Urinary bladder (tissue), 4 donors: ENCODE results near the gene RASSF3. TPM values are rescaled to one million over a fixed set of nuclear protein-coding genes. Genes with fewer than 3 reads are reported as not detected.

ENCODE experiments used
- DNase-seq: peaks from one replicate; pipeline ENCODE4 v3.0.0-alpha.2; 2015; ENCODE audit errors: extremely low spot score
- H3K27ac ChIP-seq: one replicate; pipeline ENCODE4 v1.5.1; 2013; ENCODE audit warnings: low read depth, mild to moderate bottlenecking, moderate library complexity
- H3K36me3 ChIP-seq: one replicate; pipeline ENCODE4 v1.6.1; 2013; ENCODE audit warnings: mild to moderate bottlenecking, moderate library complexity; ENCODE audit not compliant: insufficient read depth
- H3K4me1 ChIP-seq: one replicate; pipeline ENCODE4 v1.6.1; 2013; ENCODE audit warnings: mild to moderate bottlenecking, moderate library complexity; ENCODE audit not compliant: insufficient read depth
- H3K4me3 ChIP-seq: one replicate; pipeline ENCODE4 v1.5.1; 2013; ENCODE audit warnings: low read depth, low read length
- WGBS: extraction: QIAGEN DNeasy Blood & Tissue Kit; methylation state at CpG from one replicate; pipeline ENCODE4 v1.1.7; 2013; 5-methylcytosine and 5-hydroxymethylcytosine counted together
- polyA plus RNA-seq: library from polyadenylated mRNA; stranded (reverse); fragments of 200-250 nt; gene quantifications from one replicate; pipeline ENCODE4 v1.2.3, GENCODE V29; 2013
- total RNA-seq: library from RNA; depleted of rRNA; stranded (reverse); fragments of >200 nt; gene quantifications from one replicate; pipeline ENCODE4 v1.2.3, GENCODE V29; 2014
- donor health status: healthy with polysubstance abuse.
- donor health status: healthy.

The RASSF3 gene
- total and polyA plus RNA-seq, 2 donors = 50.4 to 112 TPM

GRCh38 chr12:64707926-64708325 is 97.6 kb downstream of the RASSF3 start:
- no peak for DNase-seq
- Histone ChIP-seq H3K4me3 (no peak overlapping the region), H3K36me3 (no peaks in the 10 kb centered on the region), H3K27ac (no peak overlapping the region), H3K4me1 (no peaks in the 10 kb centered on the region)
- 93% methylated on average over 2 of the region's 2 CpGs for WGBS

- no peaks in the 10 kb centered on the region for H3K36me3 ChIP-seq
- WGBS = over 99% methylated on average over 2 of the region's 2 CpGs
- DNase-seq = no peak
These were observed 99.1 kb downstream of the RASSF3 start for GRCh38 chr12:64709429-64709828.

DNA sequence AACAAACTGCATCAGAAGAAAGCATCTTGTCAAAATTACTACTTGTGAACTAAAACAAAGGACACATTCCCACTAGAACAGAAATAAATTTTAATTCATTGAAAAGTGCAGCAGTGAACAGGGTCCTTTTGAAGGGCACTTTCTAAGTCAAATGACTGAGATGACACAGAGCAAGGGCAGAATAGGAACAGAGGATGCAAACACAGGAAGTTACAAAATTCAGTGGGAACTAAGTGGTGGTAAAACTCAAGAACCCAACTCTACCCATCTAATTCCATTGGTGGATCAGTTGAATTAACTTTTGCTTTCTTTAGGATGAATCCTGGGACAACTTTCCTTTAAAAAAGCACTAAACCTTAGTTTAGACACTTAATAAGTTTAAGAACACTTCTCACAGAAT is 103.1 kb downstream of the RASSF3 start:
- Histone ChIP-seq H3K4me1 (no peaks in the 10 kb centered on the region), H3K4me3 (no peak overlapping the region), H3K27ac (no peak overlapping the region), H3K36me3 (peaks cover 6% of the 10 kb centered on the region)
- DNase-seq = no peak

More at GRCh38 chr12:64709429-64709828, 99.1 kb downstream of the RASSF3 start:
- H3K4me1 ChIP-seq = no peaks in the 10 kb centered on the region
- no peak overlapping the region for H3K27ac ChIP-seq
- no peak overlapping the region for H3K4me3 ChIP-seq

DNA sequence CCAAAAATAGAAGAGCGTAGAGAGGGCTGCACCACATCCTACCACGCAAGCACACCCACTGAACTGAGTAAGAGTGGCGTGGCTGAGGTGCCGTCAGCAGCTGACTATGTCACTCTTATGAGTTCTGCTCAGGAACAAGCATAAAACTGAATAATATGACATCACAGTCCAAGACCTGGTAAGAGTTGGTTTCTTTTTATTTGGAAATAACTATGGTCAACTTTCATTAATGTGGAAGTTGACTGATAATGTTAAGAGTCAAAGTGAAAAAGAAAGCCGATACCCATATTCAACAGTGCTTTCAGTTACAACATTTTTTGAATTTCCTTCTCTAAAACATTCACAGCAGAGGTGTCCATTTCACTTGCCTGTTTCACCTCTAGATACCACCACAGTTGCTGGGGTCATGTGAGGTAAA is 104.3 kb downstream of the RASSF3 start:
- 92% methylated on average over 5 of the region's 5 CpGs for WGBS
- Histone ChIP-seq H3K27ac (no peak overlapping the region), H3K4me3 (no peak overlapping the region), H3K36me3 (peaks cover 6% of the 10 kb centered on the region), H3K4me1 (no peaks in the 10 kb centered on the region)
- no peak for DNase-seq

DNA sequence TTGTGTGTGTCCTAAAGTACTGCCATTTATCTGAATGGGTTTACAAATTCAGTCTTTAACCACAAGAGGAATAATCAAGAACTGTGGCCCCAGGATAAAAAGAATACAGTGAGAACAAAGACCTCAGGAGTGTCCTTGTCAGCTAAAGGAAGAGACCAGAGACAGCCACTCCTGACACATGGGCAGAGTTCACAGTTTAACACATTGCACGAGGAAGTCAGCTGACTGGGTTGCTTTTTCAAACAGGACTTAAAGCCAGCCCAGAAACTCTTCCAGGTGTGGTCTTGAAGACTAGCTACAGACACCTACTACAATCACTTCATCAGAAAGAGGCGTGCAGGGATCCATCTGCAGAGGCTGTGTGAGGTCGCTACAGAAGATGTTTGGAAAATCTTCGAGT is 106.1 kb downstream of the RASSF3 start:
- H3K27ac ChIP-seq = no peak overlapping the region
- WGBS = 90% methylated on average over 4 of the region's 4 CpGs
- no peak for DNase-seq
- no peak overlapping the region for H3K4me3 ChIP-seq
- no peaks in the 10 kb centered on the region for H3K4me1 ChIP-seq
- peaks cover 8% of the 10 kb centered on the region for H3K36me3 ChIP-seq

GRCh38 chr12:64716839-64717455 is 106.7 kb downstream of the RASSF3 start:
- 91% methylated on average over 6 of the region's 6 CpGs for WGBS
- H3K36me3 ChIP-seq = peaks cover 12% of the 10 kb centered on the region

GRCh38 chr12:64718649-64719048 is 108.4 kb downstream of the RASSF3 start:
- Histone ChIP-seq H3K27ac (no peak overlapping the region), H3K4me1 (no peaks in the 10 kb centered on the region), H3K36me3 (peaks cover 13% of the 10 kb centered on the region), H3K4me3 (no peak overlapping the region)
- DNase-seq = no peak
- WGBS = 78% methylated on average over 1 of the region's 1 CpG

More at GRCh38 chr12:64716839-64717455, 106.7 kb downstream of the RASSF3 start:
- Histone ChIP-seq H3K4me3 (no peak overlapping the region), H3K4me1 (no peaks in the 10 kb centered on the region), H3K27ac (no peak overlapping the region)
- DNase-seq = no peak

DNA sequence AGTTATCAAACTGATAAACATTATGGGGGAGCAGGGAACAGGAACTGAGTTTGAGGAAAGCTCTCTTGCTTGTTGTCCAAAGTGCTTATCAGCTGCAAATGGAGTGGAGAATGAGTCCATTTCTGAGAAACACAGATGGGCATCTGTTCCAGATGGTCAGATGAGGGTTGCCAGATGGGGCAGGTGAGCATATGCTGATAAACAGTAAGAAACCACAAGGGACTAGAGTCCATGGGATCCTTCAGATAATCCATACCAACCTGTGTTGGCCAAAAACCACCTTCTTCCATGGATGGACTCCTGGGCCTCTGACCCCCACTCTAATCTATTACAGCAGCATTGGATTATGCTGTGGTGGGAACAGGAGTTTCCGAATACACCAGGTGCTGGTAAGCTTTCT is 110.6 kb downstream of the RASSF3 start:
- Histone ChIP-seq H3K36me3 (peaks cover 13% of the 10 kb centered on the region), H3K4me3 (no peak overlapping the region), H3K4me1 (no peaks in the 10 kb centered on the region), H3K27ac (no peak overlapping the region)
- no peak for DNase-seq
- WGBS = 100% methylated on average over 1 of the region's 1 CpG

- Histone ChIP-seq H3K27ac (no peak overlapping the region), H3K36me3 (peaks cover 6% of the 10 kb centered on the region), H3K4me3 (no peak overlapping the region), H3K4me1 (no peaks in the 10 kb centered on the region)
- no peak for DNase-seq
- WGBS = 94% methylated on average over 4 of the region's 4 CpGs
These were observed 112.5 kb downstream of the RASSF3 start for GRCh38 chr12:64722835-64723234.

DNA sequence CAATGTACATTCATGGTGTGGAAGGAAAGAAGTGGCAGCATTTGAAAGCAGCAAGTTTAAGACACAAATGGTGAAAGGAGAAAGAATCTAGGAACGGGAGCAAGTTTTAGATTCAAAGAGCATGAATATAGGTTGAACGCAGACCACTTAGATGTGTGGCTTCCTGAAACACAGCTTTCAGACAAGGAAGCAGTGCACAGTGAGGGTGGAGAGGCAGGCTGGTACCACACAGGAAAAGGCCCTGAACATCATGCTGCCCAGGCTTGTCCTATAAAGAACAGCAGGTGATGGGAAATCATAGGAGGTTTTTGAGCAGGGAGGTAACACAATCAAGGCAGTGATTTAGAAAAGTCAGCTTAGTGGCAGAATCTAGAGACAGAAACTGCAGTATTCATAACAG is 113.3 kb downstream of the RASSF3 start:
- H3K27ac ChIP-seq = no peak overlapping the region
- peaks cover 6% of the 10 kb centered on the region for H3K36me3 ChIP-seq
- H3K4me3 ChIP-seq = no peak overlapping the region
- WGBS = 91% methylated on average over 2 of the region's 2 CpGs
- DNase-seq = no peak
- no peaks in the 10 kb centered on the region for H3K4me1 ChIP-seq

DNA sequence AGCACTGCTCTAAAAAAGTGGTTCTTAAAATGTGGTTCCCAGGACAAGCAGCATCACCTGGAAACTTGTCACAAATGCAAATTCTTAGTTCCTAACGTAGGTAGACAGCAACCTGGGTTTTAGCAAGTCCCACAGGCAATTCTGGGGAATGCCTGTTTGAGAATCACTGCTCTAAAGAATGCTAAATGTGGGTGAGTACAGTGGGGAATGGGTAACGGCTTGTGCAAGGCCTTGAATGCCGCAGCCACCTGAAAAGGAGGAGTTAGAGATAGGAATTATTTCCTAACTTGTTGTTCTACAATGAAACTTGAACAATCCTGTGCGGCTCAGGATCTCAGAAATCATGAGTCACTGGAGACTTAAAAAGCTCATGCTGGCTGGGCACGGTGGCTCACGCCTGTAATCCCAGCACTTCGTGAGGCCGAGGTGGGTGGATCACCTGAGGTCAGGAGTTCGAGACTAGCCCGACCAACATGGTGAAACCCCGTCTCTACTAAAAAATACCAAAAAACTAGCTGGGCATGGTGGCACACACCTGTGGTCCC is 114.0 kb downstream of the RASSF3 start:
- peaks cover 6% of the 10 kb centered on the region for H3K36me3 ChIP-seq
- 96% methylated on average over 11 of the region's 11 CpGs for WGBS
- no peaks in the 10 kb centered on the region for H3K4me1 ChIP-seq
- no peak overlapping the region for H3K4me3 ChIP-seq
- DNase-seq = no peak
- no peak overlapping the region for H3K27ac ChIP-seq

DNA sequence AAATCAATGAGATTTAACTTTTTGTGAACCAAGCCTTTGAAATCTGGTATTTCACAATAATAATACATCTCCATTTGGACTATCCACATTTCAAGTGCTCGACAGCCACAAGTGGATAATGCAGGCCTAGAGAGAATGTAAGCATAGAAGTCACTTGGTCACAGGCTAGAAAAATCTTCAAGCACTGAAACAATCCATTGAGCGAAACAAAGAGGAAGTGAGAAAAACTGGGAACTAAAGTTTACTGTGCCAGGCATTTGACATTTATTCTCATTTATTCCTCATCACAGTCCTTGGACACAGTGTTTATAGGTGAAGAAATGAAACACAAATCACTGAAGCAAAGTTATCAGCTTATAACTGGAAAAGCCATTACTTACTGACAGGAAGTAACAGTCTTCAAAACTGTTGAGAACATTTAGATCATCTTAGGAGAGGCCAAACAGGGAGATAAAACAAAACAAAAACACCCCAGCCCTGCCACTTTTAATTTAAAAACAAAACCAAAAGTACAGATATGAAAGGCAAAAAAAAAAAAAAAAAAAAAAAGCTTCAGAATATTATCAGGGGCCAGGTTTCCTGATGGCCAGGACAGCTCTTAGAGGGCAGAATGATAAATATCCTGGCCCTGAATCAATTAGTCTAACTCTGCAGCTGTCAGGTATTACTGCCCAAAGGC is 119.8 kb downstream of the RASSF3 start:
- no peak for DNase-seq
- H3K4me1 ChIP-seq = no peaks in the 10 kb centered on the region
- WGBS = 73% methylated on average over 2 of the region's 2 CpGs
- peaks cover 2% of the 10 kb centered on the region for H3K36me3 ChIP-seq
- no peak overlapping the region for H3K4me3 ChIP-seq
- H3K27ac ChIP-seq = no peak overlapping the region

- Histone ChIP-seq H3K36me3 (peaks cover 2% of the 10 kb centered on the region), H3K4me3 (no peak overlapping the region), H3K4me1 (no peaks in the 10 kb centered on the region), H3K27ac (no peak overlapping the region)
- DNase-seq = no peak
- WGBS = 60% methylated on average over 2 of the region's 2 CpGs
These were observed 120.3 kb downstream of the RASSF3 start for GRCh38 chr12:64730588-64730969.

DNA sequence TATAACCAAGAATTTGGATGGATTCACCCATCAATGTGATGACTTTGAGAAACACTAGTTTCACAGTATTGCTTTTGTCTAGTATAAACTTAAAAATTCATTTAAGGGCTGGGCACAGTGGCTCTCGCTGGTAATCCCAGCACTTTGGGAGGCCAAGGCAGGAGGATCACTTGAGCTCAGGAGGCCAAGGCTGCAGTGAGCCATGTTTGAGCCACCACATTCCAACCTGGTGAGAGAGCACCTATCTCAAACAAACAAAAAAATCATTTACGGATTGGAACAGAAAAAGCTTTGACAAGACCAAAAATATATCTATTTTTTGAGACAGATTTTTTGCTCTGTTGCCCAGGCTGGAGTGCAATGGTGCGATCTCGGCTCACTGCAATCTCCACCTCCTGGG is 121.4 kb downstream of the RASSF3 start:
- Histone ChIP-seq H3K4me1 (no peaks in the 10 kb centered on the region), H3K4me3 (no peak overlapping the region), H3K27ac (no peak overlapping the region), H3K36me3 (peaks cover 5% of the 10 kb centered on the region)
- no peak for DNase-seq
- 95% methylated on average over 4 of the region's 4 CpGs for WGBS
